ENCODE data around the gene NSD1. TPM values are rescaled to one million over a fixed set of nuclear protein-coding genes. Genes with fewer than 3 reads are reported as not detected.
"Not testable (repeated sequence)": the region's sequence is repeated elsewhere in the genome, so short reads cannot be mapped to it uniquely, and the experiment has no call there.

The NSD1 gene
- polyA plus RNA-seq, 1 donor from 2014 or later = 12.8 TPM

- Histone ChIP-seq H4K20me1 (ENCODE audit: insufficient read depth) (no peaks in the 10 kb centered on the region), H3K79me2 (replicated peaks; ENCODE audit: insufficient read depth, low read length) (peaks cover 13% of the 10 kb centered on the region), H3K36me3 (ENCODE audit: insufficient read depth, low read length) (no peaks in the 10 kb centered on the region)
These were observed 42.7 kb downstream of the NSD1 start for GRCh38 chr5:177176175-177176711.

DNA sequence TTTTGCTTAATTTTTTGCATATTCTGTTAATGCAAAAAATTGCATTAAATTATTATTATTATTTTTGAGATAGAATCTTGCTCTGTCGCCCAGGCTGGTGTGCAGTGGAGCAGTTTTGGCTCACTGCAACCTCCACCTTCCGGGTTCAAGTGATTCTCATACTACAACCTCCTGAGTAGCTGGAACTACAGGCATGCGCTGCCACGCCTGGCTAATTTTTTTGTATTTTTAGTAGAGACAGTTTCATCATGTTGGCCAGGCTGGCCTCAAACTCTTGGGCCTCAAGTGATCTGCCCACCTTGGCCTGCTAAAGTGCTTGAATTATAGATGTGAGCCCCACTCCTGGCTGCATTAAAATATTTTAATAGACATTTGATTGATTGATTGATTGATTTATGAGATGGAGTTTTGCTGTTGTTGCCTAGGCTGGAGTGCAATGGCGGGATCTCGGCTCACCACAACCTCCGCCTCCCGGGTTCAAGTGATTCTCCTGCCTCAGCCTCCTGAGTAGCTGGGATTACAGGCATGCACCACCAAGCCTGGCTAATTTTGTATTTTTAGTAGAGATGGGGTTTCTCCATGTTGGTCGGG lies 44.4 kb downstream of the NSD1 start:
- not testable (repeated sequence) for H2AFZ ChIP-seq (ENCODE audit: low read depth, low read length); H3K9me2 ChIP-seq (ENCODE audit: insufficient read depth, low read length); H3K36me3 ChIP-seq (ENCODE audit: insufficient read depth, low read length); H3K27ac ChIP-seq (ENCODE audit: low read length); H3F3A ChIP-seq (ENCODE audit: insufficient read depth, low read length, poor library complexity, severe bottlenecking); H3K4me3 ChIP-seq (ENCODE audit: low read length); H3K9me3 ChIP-seq (ENCODE audit: low read length); H4K20me1 ChIP-seq (ENCODE audit: insufficient read depth); H3K27me3 ChIP-seq (ENCODE audit: insufficient read depth, low read depth, low read length); H3K4me2 ChIP-seq (ENCODE audit: low read length); H3K79me2 ChIP-seq (replicated peaks; ENCODE audit: insufficient read depth, low read length); H3K9ac ChIP-seq (ENCODE audit: low read length)

More at GRCh38 chr5:177176175-177176711, 42.7 kb downstream of the NSD1 start:
- Histone ChIP-seq H3K4me2 (ENCODE audit: low read length) (no peak overlapping the region), H3K9me2 (ENCODE audit: insufficient read depth, low read length) (no peaks in the 10 kb centered on the region), H3K27me3 (ENCODE audit: insufficient read depth, low read depth, low read length) (no peaks in the 10 kb centered on the region), H3F3A (ENCODE audit: insufficient read depth, low read length, poor library complexity, severe bottlenecking) (no peaks in the 10 kb centered on the region), H3K27ac (ENCODE audit: low read length) (no peak overlapping the region), H3K9me3 (ENCODE audit: low read length) (no peaks in the 10 kb centered on the region), H3K4me3 (ENCODE audit: low read length) (no peak overlapping the region), H3K9ac (ENCODE audit: low read length) (no peak overlapping the region), H2AFZ (ENCODE audit: low read depth, low read length) (no peak overlapping the region)
- TF ChIP-seq EZH2 (IDR thresholded peaks at IDR 0.05; ENCODE audit: borderline replicate concordance, insufficient read depth, low read length, poor library complexity, severe bottlenecking) = no peak
- TF ChIP-seq EP300 (conservative IDR thresholded peaks at IDR 0.05; ENCODE audit: poor library complexity, severe bottlenecking) = no peak

GRCh38 chr5:177178733-177179304 lies 45.2 kb downstream of the NSD1 start:
- no peaks in the 10 kb centered on the region for H3K9me2 ChIP-seq (ENCODE audit: insufficient read depth, low read length)
- H2AFZ ChIP-seq (ENCODE audit: low read depth, low read length) = no peak overlapping the region
- no peaks in the 10 kb centered on the region for H3K27me3 ChIP-seq (ENCODE audit: insufficient read depth, low read depth, low read length)
- no peak overlapping the region for H3K4me3 ChIP-seq (ENCODE audit: low read length)
- H3F3A ChIP-seq (ENCODE audit: insufficient read depth, low read length, poor library complexity, severe bottlenecking) = no peaks in the 10 kb centered on the region
- no peak overlapping the region for H3K27ac ChIP-seq (ENCODE audit: low read length)
- no peaks in the 10 kb centered on the region for H3K36me3 ChIP-seq (ENCODE audit: insufficient read depth, low read length)
- peaks cover 5% of the 10 kb centered on the region for H3K79me2 ChIP-seq (replicated peaks; ENCODE audit: insufficient read depth, low read length)
- H3K9ac ChIP-seq (ENCODE audit: low read length) = no peak overlapping the region
- TF ChIP-seq MXI1 (conservative IDR thresholded peaks at IDR 0.05; ENCODE audit: poor library complexity, severe bottlenecking) (no peak), RAD21 (conservative IDR thresholded peaks at IDR 0.05) (no peak), REST (IDR thresholded peaks at IDR 0.05; ENCODE audit: borderline replicate concordance) (no peak), POLR2AphosphoS5 (IDR thresholded peaks at IDR 0.05) (no peak), TAF1 (IDR thresholded peaks at IDR 0.05; ENCODE audit: low read depth) (no peak), EZH2 (IDR thresholded peaks at IDR 0.05; ENCODE audit: borderline replicate concordance, insufficient read depth, low read length, poor library complexity, severe bottlenecking) (no peak)
- TF ChIP-seq, protein P1, sequence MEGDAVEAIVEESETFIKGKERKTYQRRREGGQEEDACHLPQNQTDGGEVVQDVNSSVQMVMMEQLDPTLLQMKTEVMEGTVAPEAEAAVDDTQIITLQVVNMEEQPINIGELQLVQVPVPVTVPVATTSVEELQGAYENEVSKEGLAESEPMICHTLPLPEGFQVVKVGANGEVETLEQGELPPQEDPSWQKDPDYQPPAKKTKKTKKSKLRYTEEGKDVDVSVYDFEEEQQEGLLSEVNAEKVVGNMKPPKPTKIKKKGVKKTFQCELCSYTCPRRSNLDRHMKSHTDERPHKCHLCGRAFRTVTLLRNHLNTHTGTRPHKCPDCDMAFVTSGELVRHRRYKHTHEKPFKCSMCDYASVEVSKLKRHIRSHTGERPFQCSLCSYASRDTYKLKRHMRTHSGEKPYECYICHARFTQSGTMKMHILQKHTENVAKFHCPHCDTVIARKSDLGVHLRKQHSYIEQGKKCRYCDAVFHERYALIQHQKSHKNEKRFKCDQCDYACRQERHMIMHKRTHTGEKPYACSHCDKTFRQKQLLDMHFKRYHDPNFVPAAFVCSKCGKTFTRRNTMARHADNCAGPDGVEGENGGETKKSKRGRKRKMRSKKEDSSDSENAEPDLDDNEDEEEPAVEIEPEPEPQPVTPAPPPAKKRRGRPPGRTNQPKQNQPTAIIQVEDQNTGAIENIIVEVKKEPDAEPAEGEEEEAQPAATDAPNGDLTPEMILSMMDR (IDR thresholded peaks at IDR 0.05; ENCODE audit: poor library complexity, severe bottlenecking) = no peak
- no peaks in the 10 kb centered on the region for H3K9me3 ChIP-seq (ENCODE audit: low read length)
- H4K20me1 ChIP-seq (ENCODE audit: insufficient read depth) = no peaks in the 10 kb centered on the region
- no peak overlapping the region for H3K4me2 ChIP-seq (ENCODE audit: low read length)

All from neural cell (in vitro differentiated cells).